Ascending aorta (tissue), 2 donors: Measurements from ENCODE around the gene FBXO3. TPM values are rescaled to one million over a fixed set of nuclear protein-coding genes. Genes with fewer than 3 reads are reported as not detected.
"Not testable (repeated sequence)": the region's sequence is repeated elsewhere in the genome, so short reads cannot be mapped to it uniquely, and the experiment has no call there.

ENCODE experiments used
- DNase-seq, 2 donors: peaks; one replicate each; pipeline ENCODE4 v3.0.0-alpha.2; 2019; ENCODE audit warnings: low spot score in 2 of 2
- H3K27ac ChIP-seq, 2 donors: fragments of 200-600 bp; sonication (generic); one replicate each; pipeline ENCODE4 v1.5.1; 2016 to 2017; ENCODE audit warnings: mild to moderate bottlenecking in 1 of 2
- H3K27me3 ChIP-seq: fragments of 200-600 bp; sonication (generic); one replicate; pipeline ENCODE4 v1.5.1; 2017
- H3K36me3 ChIP-seq, 2 donors: fragments of 200-600 bp; sonication (generic); one replicate each; pipeline ENCODE4 v1.5.1; 2016
- H3K4me1 ChIP-seq, 2 donors: fragments of 200-600 bp; sonication (generic); one replicate each; pipeline ENCODE4 v1.5.1; 2016 to 2017; ENCODE audit warnings: mild to moderate bottlenecking in 1 of 2
- H3K4me3 ChIP-seq, 2 donors: fragments of 200-600 bp; sonication (generic); one replicate each; pipeline ENCODE4 v1.5.1; 2016 to 2017; ENCODE audit warnings: mild to moderate bottlenecking in 1 of 2
- H3K9me3 ChIP-seq, 2 donors: fragments of 200-600 bp; sonication (generic); one replicate each; pipeline ENCODE4 v1.5.1; 2016
- intact Hi-C: fragments of 100-400 bp; cut with DNase I; formaldehyde crosslinking; loops from one replicate; pipeline ENCODE4 v1.15.1; 2023
- total RNA-seq: library from RNA; depleted of rRNA; stranded (reverse); fragments of >200 nt; gene quantifications from one replicate; pipeline ENCODE4 v1.1.0, GENCODE V29; 2016
- TF ChIP-seq, protein P1 (sequence below), 3 experiments: fragments of 200-600 bp in 2 of 3; fragments of 450-650 bp in 1 of 3; sonication (generic) in 2 of 3; IDR thresholded peaks; one replicate each; pipeline ENCODE4 v1.5.1; 2016 to 2019; ENCODE audit warnings: antibody characterized with exemption in 3 of 3, mild to moderate bottlenecking in 1 of 3, moderate library complexity in 1 of 3

FBXO3 gene
- total RNA-seq, 1 donor from 2014 or later = 11.8 TPM

DNA sequence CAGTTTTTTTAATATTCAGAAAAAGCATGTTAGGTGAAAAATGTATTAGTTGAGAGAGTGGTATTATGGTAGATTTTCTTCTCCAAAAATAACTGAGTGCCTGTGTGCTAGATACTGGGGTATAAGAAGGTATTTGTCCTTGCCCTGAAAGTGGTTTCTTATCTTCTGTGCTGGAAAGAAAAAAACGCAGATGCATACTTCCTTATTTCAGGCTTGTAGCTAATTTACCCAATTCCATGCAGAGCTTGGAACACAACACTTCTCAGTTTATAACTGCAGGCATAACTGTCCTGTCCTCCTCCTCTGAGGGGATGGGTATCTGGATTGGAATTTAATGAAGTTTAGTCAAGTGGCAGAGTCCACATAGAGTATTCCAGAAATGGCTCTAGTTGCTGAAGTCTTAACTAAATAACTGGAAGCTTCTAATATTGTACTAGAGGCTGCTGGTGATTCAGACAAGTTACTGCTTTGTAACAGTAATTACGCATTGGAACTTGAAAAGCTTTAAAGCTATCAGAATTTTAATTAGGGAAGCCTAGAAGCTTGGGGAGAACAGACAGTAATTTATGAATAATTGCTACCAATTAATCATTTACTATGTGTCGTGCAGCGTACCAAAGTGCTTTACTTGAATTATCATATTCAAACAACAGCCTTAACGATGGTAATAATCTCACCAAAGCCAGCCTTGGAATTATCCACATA is 61.0 kb downstream of the FBXO3 start:
- Histone ChIP-seq H3K4me3 (no peak overlapping the region), H3K27ac (no peak overlapping the region), H3K36me3 (peaks cover 65 to 80% of the 10 kb centered on the region in 2 donors), H3K9me3 (no peaks in the 10 kb centered on the region), H3K4me1 (no peaks in the 10 kb centered on the region), H3K27me3 (no peaks in the 10 kb centered on the region)
- intact Hi-C loops = no loop called here
- TF ChIP-seq, protein P1, sequence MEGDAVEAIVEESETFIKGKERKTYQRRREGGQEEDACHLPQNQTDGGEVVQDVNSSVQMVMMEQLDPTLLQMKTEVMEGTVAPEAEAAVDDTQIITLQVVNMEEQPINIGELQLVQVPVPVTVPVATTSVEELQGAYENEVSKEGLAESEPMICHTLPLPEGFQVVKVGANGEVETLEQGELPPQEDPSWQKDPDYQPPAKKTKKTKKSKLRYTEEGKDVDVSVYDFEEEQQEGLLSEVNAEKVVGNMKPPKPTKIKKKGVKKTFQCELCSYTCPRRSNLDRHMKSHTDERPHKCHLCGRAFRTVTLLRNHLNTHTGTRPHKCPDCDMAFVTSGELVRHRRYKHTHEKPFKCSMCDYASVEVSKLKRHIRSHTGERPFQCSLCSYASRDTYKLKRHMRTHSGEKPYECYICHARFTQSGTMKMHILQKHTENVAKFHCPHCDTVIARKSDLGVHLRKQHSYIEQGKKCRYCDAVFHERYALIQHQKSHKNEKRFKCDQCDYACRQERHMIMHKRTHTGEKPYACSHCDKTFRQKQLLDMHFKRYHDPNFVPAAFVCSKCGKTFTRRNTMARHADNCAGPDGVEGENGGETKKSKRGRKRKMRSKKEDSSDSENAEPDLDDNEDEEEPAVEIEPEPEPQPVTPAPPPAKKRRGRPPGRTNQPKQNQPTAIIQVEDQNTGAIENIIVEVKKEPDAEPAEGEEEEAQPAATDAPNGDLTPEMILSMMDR (IDR thresholded peaks at IDR 0.05) = no peak
- no peak for DNase-seq

GRCh38 chr11:33712436-33712835 is 61.9 kb downstream of the FBXO3 start:
- no peaks in the 10 kb centered on the region for H3K9me3 ChIP-seq
- TF ChIP-seq, protein P1 (IDR thresholded peaks at IDR 0.05) = no peak
- H3K36me3 ChIP-seq = peaks cover 70 to 77% of the 10 kb centered on the region in 2 donors
- intact Hi-C loops = no loop called here
- H3K4me1 ChIP-seq = no peaks in the 10 kb centered on the region
- H3K27me3 ChIP-seq = no peaks in the 10 kb centered on the region
- H3K4me3 ChIP-seq = no peak overlapping the region
- H3K27ac ChIP-seq = no peak overlapping the region
- no peak for DNase-seq

DNA sequence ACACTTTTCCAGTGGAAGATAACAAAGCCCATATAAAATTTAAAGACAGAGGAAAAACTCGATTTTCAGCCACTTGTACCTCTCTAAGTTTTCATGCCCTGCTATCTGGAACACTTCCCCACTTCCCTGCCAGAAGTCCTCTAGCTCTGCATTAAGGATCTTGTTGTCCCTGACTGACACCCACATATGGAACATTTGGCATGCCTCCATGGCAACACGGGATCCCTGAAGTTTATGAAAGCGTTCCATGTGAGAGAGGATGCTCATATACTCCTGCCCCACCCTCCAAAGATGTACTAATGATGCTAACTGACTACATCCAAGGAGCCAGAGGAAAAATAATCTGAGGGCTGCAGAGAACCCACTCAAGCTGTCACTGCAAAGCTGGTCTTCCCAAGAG is 64.9 kb downstream of the FBXO3 start:
- no peak overlapping the region for H3K4me3 ChIP-seq
- no peaks in the 10 kb centered on the region for H3K9me3 ChIP-seq
- no peaks in the 10 kb centered on the region for H3K27me3 ChIP-seq
- no peak overlapping the region for H3K27ac ChIP-seq
- H3K4me1 ChIP-seq = no peaks in the 10 kb centered on the region
- H3K36me3 ChIP-seq = peaks cover 52 to 79% of the 10 kb centered on the region in 2 donors
- intact Hi-C loops = no loop called here
- no peak for DNase-seq
- TF ChIP-seq, protein P1 (IDR thresholded peaks at IDR 0.05) = no peak

DNA sequence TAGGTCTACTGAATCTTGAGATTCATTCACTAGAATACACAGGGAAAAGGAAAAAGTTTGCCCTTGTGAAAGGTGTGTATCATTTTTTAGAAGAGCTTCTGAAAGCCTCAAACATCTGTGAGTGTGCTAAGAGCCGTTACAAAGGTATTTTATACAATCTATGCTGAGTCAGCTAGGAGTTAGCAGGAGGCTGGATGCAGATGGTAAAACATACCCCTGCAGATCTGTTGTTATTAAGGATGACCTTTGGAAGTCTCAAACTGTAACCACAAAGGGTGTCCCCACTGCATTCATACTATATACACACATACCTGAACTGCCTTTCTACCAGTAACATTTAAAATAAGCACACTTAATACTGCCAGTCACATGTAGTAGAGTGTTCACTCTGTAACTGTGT is 65.3 kb downstream of the FBXO3 start:
- no peaks in the 10 kb centered on the region for H3K4me1 ChIP-seq
- TF ChIP-seq, protein P1 (IDR thresholded peaks at IDR 0.05) = no peak
- no peaks in the 10 kb centered on the region for H3K9me3 ChIP-seq
- H3K27ac ChIP-seq = no peak overlapping the region
- no peak overlapping the region for H3K4me3 ChIP-seq
- DNase-seq = no peak
- no peaks in the 10 kb centered on the region for H3K27me3 ChIP-seq
- intact Hi-C loops = no loop called here
- peaks cover 50 to 75% of the 10 kb centered on the region in 2 donors for H3K36me3 ChIP-seq

DNA sequence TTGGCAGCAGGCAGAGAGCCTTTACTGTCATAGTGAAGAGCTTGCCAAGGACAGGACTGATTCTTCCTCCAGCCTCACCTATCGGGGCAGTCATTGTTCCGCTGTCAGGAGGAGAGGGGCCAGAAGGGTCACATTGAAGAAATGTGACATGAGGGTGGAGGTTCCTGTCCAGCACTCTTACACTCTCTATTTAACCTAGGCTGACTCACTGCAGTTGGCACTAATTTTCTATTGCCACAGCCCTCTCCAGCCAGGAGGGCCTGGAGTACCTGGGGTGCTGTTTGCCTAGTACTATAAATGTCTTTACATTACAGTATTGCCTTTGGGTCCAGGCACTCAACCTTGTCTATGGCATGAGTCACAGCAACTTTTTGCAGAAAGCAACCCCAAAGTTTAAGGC is 66.5 kb downstream of the FBXO3 start:
- H3K27me3 ChIP-seq, H3K27ac ChIP-seq, intact Hi-C loops, H3K9me3 ChIP-seq, H3K4me3 ChIP-seq, DNase-seq, H3K4me1 ChIP-seq: not testable (repeated sequence)
- H3K36me3 ChIP-seq = peaks cover 40 to 67% of the 10 kb centered on the region in 2 donors

GRCh38 chr11:33706966-33707365 is 67.4 kb downstream of the FBXO3 start:
- Histone ChIP-seq H3K27ac (peak overlapping the region in 1 of 2 donors; percentile 52), H3K4me3 (no peak overlapping the region), H3K27me3 (no peaks in the 10 kb centered on the region), H3K9me3 (no peaks in the 10 kb centered on the region), H3K4me1 (peaks cover 0 to 1% of the 10 kb centered on the region in 2 donors), H3K36me3 (peaks cover 34 to 59% of the 10 kb centered on the region in 2 donors)
- TF ChIP-seq, protein P1 (IDR thresholded peaks at IDR 0.05) = no peak
- DNase-seq = no peak
- intact Hi-C loops = no loop called here
